Measurements from ENCODE around the gene REXO5.

Gene REXO5

GRCh38 chr16:20871258-20871657 is 64.9 kb downstream of the REXO5 start:
- no peak for DNase-seq (ENCODE audit: low read depth, low spot score)
- Histone ChIP-seq H3K27ac (ENCODE audit: low read length) (no peak overlapping the region), H3K9me3 (ENCODE audit: control insufficient read depth, insufficient read depth, low read length) (no peaks in the 10 kb centered on the region), H3K27me3 (ENCODE audit: control insufficient read depth, insufficient read depth, low read length) (no peaks in the 10 kb centered on the region), H3K36me3 (ENCODE audit: control insufficient read depth, insufficient read depth, low read length) (no peaks in the 10 kb centered on the region), H3K4me1 (ENCODE audit: control insufficient read depth, insufficient read depth, low read length) (peaks cover 1% of the 10 kb centered on the region), H3K4me3 (ENCODE audit: low read length) (no peak overlapping the region)
- WGBS (ENCODE audit: insufficient coverage, insufficient read length), result no CpG with 5 or more reads among the region's 2 CpGs

GRCh38 chr16:20871941-20872815 is 65.9 kb downstream of the REXO5 start:
- H3K4me1 ChIP-seq (ENCODE audit: control insufficient read depth, insufficient read depth, low read length), result no peaks in the 10 kb centered on the region
- no peak for DNase-seq (ENCODE audit: low read depth, low spot score)
- no peak overlapping the region for H3K27ac ChIP-seq (ENCODE audit: low read length)
- no peaks in the 10 kb centered on the region for H3K27me3 ChIP-seq (ENCODE audit: control insufficient read depth, insufficient read depth, low read length)
- no peaks in the 10 kb centered on the region for H3K9me3 ChIP-seq (ENCODE audit: control insufficient read depth, insufficient read depth, low read length)
- no peak overlapping the region for H3K4me3 ChIP-seq (ENCODE audit: low read length)
- no CpG with 5 or more reads among the region's 9 CpGs for WGBS (ENCODE audit: insufficient coverage, insufficient read length)
- no peaks in the 10 kb centered on the region for H3K36me3 ChIP-seq (ENCODE audit: control insufficient read depth, insufficient read depth, low read length)

DNA sequence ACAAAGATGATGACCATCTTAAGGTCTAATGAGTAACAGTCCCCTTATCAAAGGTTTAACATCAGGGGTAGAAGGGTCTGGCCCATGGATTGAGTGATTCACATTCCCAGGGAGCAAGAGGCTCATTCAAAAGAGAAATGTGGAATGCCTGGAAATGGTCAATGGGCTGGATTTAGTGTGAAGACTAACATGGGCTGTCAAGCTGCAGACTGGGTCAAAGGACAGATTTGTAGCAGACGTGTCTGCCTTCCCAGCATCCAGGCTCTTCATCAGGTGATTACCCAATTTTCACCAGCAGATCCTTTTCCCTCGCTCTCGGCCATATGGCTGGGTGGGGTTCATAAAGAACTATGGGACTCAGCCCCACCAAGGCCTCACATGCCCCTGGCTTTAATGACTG is 67.0 kb downstream of the REXO5 start:
- WGBS (ENCODE audit: insufficient coverage, insufficient read length), result no CpG with 5 or more reads among the region's 3 CpGs
- Histone ChIP-seq H3K36me3 (ENCODE audit: control insufficient read depth, insufficient read depth, low read length) (no peaks in the 10 kb centered on the region), H3K27ac (ENCODE audit: low read length) (no peak overlapping the region)

DNA sequence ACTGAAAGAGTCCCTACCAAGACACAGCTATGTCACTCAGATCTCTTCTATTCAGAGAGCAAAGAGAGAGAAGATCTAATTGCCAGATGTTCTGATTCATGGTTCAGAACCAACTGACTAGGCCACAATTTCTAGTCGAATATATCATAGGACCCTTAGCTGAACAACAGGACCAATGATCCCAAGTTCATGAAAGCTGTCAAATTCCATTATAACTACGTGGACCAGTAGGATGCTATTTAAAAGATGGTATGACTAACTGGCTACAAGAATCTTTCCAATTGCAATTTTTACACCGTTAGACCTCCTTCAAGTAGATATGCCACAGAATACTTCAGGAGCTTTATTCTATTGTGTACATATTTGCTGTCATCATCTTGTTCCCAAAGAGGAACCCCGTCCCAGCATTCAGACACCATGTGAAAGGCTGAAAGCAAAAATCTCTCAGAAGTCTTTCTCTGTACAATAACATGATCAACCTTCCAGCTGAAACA is 67.8 kb downstream of the REXO5 start:
- WGBS (ENCODE audit: insufficient coverage, insufficient read length), result no CpG with 5 or more reads among the region's 4 CpGs
- no peaks in the 10 kb centered on the region for H3K27me3 ChIP-seq (ENCODE audit: control insufficient read depth, insufficient read depth, low read length)

More for the DNA sequence above, 67.0 kb downstream of the REXO5 start:
- no peaks in the 10 kb centered on the region for H3K4me1 ChIP-seq (ENCODE audit: control insufficient read depth, insufficient read depth, low read length)
- H3K27me3 ChIP-seq (ENCODE audit: control insufficient read depth, insufficient read depth, low read length), result no peaks in the 10 kb centered on the region
- no peak overlapping the region for H3K4me3 ChIP-seq (ENCODE audit: low read length)
- no peak for DNase-seq (ENCODE audit: low read depth, low spot score)
- H3K9me3 ChIP-seq (ENCODE audit: control insufficient read depth, insufficient read depth, low read length), result no peaks in the 10 kb centered on the region

DNA sequence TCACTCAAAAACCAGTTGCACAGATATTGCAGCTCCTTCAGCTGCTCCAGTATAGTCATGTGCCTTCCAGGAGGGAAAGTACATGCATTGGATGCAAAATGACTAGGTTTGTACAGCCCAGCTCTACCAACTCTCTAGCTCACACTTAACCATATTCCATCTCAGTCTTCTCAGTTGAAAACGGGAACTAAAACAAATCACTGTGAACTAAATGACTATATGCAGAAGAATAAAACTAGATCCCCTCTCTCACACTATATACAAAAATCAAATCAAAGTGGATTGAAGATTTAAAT is 69.0 kb downstream of the REXO5 start:
- no peaks in the 10 kb centered on the region for H3K9me3 ChIP-seq (ENCODE audit: control insufficient read depth, insufficient read depth, low read length)
- no peaks in the 10 kb centered on the region for H3K27me3 ChIP-seq (ENCODE audit: control insufficient read depth, insufficient read depth, low read length)
- H3K4me1 ChIP-seq (ENCODE audit: control insufficient read depth, insufficient read depth, low read length), result no peaks in the 10 kb centered on the region
- no peak for DNase-seq (ENCODE audit: low read depth, low spot score)
- no peaks in the 10 kb centered on the region for H3K36me3 ChIP-seq (ENCODE audit: control insufficient read depth, insufficient read depth, low read length)
- H3K4me3 ChIP-seq (ENCODE audit: low read length), result no peak overlapping the region
- no peak overlapping the region for H3K27ac ChIP-seq (ENCODE audit: low read length)
- WGBS (ENCODE audit: insufficient coverage, insufficient read length), result no CpG with 5 or more reads among the region's 1 CpG

More for the DNA sequence above, 67.8 kb downstream of the REXO5 start:
- Histone ChIP-seq H3K4me3 (ENCODE audit: low read length) (no peak overlapping the region), H3K36me3 (ENCODE audit: control insufficient read depth, insufficient read depth, low read length) (no peaks in the 10 kb centered on the region), H3K9me3 (ENCODE audit: control insufficient read depth, insufficient read depth, low read length) (no peaks in the 10 kb centered on the region), H3K4me1 (ENCODE audit: control insufficient read depth, insufficient read depth, low read length) (no peaks in the 10 kb centered on the region), H3K27ac (ENCODE audit: low read length) (no peak overlapping the region)
- DNase-seq (ENCODE audit: low read depth, low spot score), result no peak

- H3K4me3 ChIP-seq (ENCODE audit: low read length), result no peak overlapping the region
- no peak for DNase-seq (ENCODE audit: low read depth, low spot score)
- WGBS (ENCODE audit: insufficient coverage, insufficient read length), result no CpG with 5 or more reads among the region's 5 CpGs
These were observed 72.4 kb downstream of the REXO5 start for GRCh38 chr16:20878682-20879147.

GRCh38 chr16:20879175-20880040 is 73.1 kb downstream of the REXO5 start:
- no peak for DNase-seq (ENCODE audit: low read depth, low spot score)
- no peaks in the 10 kb centered on the region for H3K9me3 ChIP-seq (ENCODE audit: control insufficient read depth, insufficient read depth, low read length)
- no peaks in the 10 kb centered on the region for H3K27me3 ChIP-seq (ENCODE audit: control insufficient read depth, insufficient read depth, low read length)
- H3K27ac ChIP-seq (ENCODE audit: low read length), result no peak overlapping the region
- H3K36me3 ChIP-seq (ENCODE audit: control insufficient read depth, insufficient read depth, low read length), result no peaks in the 10 kb centered on the region
- H3K4me3 ChIP-seq (ENCODE audit: low read length), result no peak overlapping the region
- H3K4me1 ChIP-seq (ENCODE audit: control insufficient read depth, insufficient read depth, low read length), result 0 out of 2 replicates have a peak, but pooled peaks cover under 1% of the 10 kb centered on the region
- WGBS (ENCODE audit: insufficient coverage, insufficient read length), result no CpG with 5 or more reads among the region's 7 CpGs

More at GRCh38 chr16:20878682-20879147, 72.4 kb downstream of the REXO5 start:
- no peaks in the 10 kb centered on the region for H3K4me1 ChIP-seq (ENCODE audit: control insufficient read depth, insufficient read depth, low read length)
- H3K36me3 ChIP-seq (ENCODE audit: control insufficient read depth, insufficient read depth, low read length), result no peaks in the 10 kb centered on the region
- H3K27me3 ChIP-seq (ENCODE audit: control insufficient read depth, insufficient read depth, low read length), result no peaks in the 10 kb centered on the region
- no peaks in the 10 kb centered on the region for H3K9me3 ChIP-seq (ENCODE audit: control insufficient read depth, insufficient read depth, low read length)
- H3K27ac ChIP-seq (ENCODE audit: low read length), result no peak overlapping the region

- no peak for DNase-seq (ENCODE audit: low read depth, low spot score)
- Histone ChIP-seq H3K4me1 (ENCODE audit: control insufficient read depth, insufficient read depth, low read length) (0 out of 2 replicates have a peak, but pooled peaks cover 1% of the 10 kb centered on the region), H3K27ac (ENCODE audit: low read length) (no peak overlapping the region), H3K27me3 (ENCODE audit: control insufficient read depth, insufficient read depth, low read length) (no peaks in the 10 kb centered on the region), H3K36me3 (ENCODE audit: control insufficient read depth, insufficient read depth, low read length) (no peaks in the 10 kb centered on the region), H3K9me3 (ENCODE audit: control insufficient read depth, insufficient read depth, low read length) (no peaks in the 10 kb centered on the region), H3K4me3 (ENCODE audit: low read length) (no peak overlapping the region)
- no CpG with 5 or more reads among the region's 3 CpGs for WGBS (ENCODE audit: insufficient coverage, insufficient read length)
These were observed 74.7 kb downstream of the REXO5 start for GRCh38 chr16:20880867-20881502.

DNA sequence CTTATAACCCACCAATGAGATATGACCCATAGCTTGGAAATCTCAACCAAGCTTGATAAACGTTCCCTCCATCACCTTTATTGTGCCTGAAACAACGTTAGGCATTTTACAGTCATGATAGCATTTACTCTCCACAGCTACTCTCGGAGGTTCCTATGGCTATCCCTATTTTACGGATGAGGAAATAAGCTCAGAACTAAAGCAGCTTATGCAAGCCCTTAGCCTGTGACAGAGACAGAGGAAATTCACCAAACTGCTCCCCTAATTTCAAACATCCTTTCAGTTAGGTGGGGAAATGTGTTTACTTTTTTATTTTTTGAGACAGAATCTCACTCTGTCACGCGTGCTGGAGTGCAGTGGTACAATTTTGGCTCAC is 75.2 kb downstream of the REXO5 start:
- no peak overlapping the region for H3K4me3 ChIP-seq (ENCODE audit: low read length)
- no peaks in the 10 kb centered on the region for H3K27me3 ChIP-seq (ENCODE audit: control insufficient read depth, insufficient read depth, low read length)
- H3K36me3 ChIP-seq (ENCODE audit: control insufficient read depth, insufficient read depth, low read length), result no peaks in the 10 kb centered on the region
- no CpG with 5 or more reads among the region's 6 CpGs for WGBS (ENCODE audit: insufficient coverage, insufficient read length)
- H3K9me3 ChIP-seq (ENCODE audit: control insufficient read depth, insufficient read depth, low read length), result no peaks in the 10 kb centered on the region
- H3K27ac ChIP-seq (ENCODE audit: low read length), result no peak overlapping the region
- 0 out of 2 replicates have a peak, but pooled peaks cover 1% of the 10 kb centered on the region for H3K4me1 ChIP-seq (ENCODE audit: control insufficient read depth, insufficient read depth, low read length)
- no peak for DNase-seq (ENCODE audit: low read depth, low spot score)

Data from iPS DF 6.9 (cell line).